Activated T-cell treated with anti-CD3 and anti-CD28 coated beads, Interleukin-2, amount 50 U/mL, for 24 hours (primary cell): Measurements from ENCODE around the gene HIBCH.

Experiments used
- DNase-seq: peaks from one replicate; pipeline ENCODE4 v3.0.0-alpha.2; 2020
- H3K27ac Mint-ChIP-seq: 2 replicates; pipeline ENCODE4 v1.8.0; 2020; ENCODE audit warnings: mild to moderate bottlenecking, mixed read lengths
- H3K27me3 Mint-ChIP-seq: 2 replicates; pipeline ENCODE4 v1.8.0; 2020; ENCODE audit warnings: mixed read lengths
- H3K36me3 Mint-ChIP-seq: 2 replicates; pipeline ENCODE4 v1.8.0; 2020; ENCODE audit warnings: low read depth, mixed read lengths
- H3K4me1 Mint-ChIP-seq: 2 replicates; pipeline ENCODE4 v1.8.0; 2020; ENCODE audit warnings: low read depth, mixed read lengths
- H3K4me3 Mint-ChIP-seq: 2 replicates; pipeline ENCODE4 v1.8.0; 2020; ENCODE audit warnings: mild to moderate bottlenecking, moderate library complexity, mixed read lengths
- H3K9me3 Mint-ChIP-seq: 2 replicates; pipeline ENCODE4 v1.8.0; 2020; ENCODE audit warnings: mixed read lengths

The HIBCH gene

DNA sequence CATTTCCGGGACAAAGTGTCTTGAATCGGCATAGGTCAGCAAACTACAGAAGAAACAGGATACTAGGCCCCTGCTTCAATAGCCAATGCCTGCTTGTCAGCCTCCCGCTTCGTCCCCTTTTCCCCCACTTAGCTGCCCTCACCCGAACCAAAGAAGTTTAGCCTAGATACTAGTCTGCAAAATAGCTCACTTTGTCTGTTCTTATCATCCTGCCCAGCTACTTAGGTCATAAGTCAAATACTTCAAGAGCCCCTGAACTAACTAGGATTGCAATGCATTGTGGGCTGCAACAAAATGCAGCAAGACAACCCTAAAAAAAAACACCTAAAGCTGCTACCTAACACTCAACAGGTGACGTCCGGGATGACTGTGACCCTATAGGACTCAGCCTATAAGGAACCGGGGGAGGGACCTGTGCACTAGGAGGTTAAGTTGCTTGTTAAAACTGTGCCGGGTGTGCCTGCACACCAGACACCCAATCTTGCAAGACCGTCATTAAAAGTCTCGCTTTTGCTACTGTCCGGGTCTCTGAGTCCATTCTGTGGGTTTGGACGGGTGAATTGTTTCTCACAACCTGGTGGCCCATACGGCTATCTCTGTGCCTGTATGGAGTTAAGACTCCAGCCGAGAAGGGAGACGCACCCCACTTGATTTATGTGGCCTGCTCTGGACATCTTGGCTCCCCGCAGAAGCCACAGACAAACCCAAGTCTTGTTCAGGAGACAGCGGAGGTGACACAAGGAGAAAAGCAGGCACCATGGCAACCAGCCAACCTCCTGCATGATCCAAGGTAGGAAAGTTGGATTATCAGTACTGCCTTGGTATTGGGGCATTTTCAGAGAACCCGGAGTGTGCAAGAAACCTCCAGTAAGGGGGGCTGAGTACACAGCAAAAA, 105.9 kb downstream of the HIBCH start:
- Mint-ChIP-seq H3K36me3 (peaks cover 41% of the 10 kb centered on the region), H3K4me1 (peaks cover 15% of the 10 kb centered on the region), H3K27ac (no peak overlapping the region), H3K4me3 (no peak overlapping the region), H3K9me3 (no peaks in the 10 kb centered on the region), H3K27me3 (no peaks in the 10 kb centered on the region)
- DNase-seq = no peak

DNA sequence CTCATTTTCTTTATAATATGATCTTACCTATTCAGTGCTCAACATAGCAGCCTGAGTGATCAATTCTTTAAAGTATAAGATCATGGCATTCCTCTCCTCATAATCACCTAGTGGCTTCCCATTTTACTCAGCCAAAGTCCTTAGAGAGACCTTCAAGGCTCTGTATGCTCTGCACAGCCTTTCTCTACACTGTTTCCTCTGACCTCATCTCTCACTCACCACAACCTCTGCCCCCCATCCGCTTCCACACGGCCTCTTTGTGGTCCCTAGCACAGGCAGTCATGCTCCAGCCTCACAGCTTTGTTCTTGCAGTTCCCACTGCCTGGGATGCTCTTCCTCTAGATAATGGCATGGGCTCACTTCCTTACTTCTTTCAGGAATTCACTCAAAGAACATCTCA, 109.2 kb downstream of the HIBCH start:
- no peak for DNase-seq
- Mint-ChIP-seq H3K4me3 (no peak overlapping the region), H3K36me3 (peaks cover 33% of the 10 kb centered on the region), H3K27me3 (no peaks in the 10 kb centered on the region), H3K9me3 (no peaks in the 10 kb centered on the region), H3K27ac (no peak overlapping the region), H3K4me1 (peaks cover 4% of the 10 kb centered on the region)

DNA sequence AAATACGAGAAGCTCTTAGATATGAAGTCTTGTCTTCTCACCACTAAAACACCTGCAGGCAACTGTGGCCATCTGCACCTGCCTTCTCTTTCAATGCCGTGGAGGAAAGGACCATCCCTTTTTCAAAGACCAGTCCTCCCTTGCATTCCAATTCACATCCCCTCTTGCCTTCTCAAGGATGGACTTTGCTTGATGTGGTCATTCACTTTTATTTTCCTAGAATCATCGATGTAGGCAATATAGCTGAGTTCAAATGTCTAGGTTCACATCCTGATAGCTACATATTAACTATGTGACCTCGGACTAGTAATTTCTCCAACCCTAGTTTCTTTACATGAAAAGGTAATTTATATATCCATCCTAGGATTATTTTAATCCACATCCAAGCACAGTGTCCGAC, 110.1 kb downstream of the HIBCH start:
- DNase-seq = no peak
- Mint-ChIP-seq H3K27ac (no peak overlapping the region), H3K36me3 (peaks cover 38% of the 10 kb centered on the region), H3K4me3 (no peak overlapping the region), H3K9me3 (no peaks in the 10 kb centered on the region), H3K27me3 (no peaks in the 10 kb centered on the region), H3K4me1 (no peaks in the 10 kb centered on the region)

DNA sequence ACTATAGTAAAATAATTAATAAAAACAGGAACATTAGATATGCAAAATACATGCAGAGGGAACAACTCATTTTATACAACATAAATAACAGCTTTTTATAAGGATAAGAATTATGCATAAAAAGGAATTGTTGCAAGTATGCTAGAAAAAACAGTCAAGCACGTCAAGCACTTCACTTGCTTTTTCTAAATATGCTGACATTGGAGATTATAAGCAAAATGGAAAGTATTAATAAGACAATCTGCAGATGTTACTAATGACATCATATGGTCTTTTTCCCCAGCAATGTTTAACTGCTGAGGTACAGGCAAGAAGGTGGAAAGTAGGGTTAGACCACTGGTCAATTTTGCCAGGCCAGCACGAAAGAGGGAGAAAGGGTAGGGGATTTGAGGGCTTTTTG, 111.7 kb downstream of the HIBCH start:
- peaks cover 39% of the 10 kb centered on the region for H3K36me3 Mint-ChIP-seq
- H3K4me3 Mint-ChIP-seq = no peak overlapping the region
- no peaks in the 10 kb centered on the region for H3K9me3 Mint-ChIP-seq
- no peak for DNase-seq
- H3K27me3 Mint-ChIP-seq = no peaks in the 10 kb centered on the region
- H3K4me1 Mint-ChIP-seq = no peaks in the 10 kb centered on the region
- no peak overlapping the region for H3K27ac Mint-ChIP-seq

DNA sequence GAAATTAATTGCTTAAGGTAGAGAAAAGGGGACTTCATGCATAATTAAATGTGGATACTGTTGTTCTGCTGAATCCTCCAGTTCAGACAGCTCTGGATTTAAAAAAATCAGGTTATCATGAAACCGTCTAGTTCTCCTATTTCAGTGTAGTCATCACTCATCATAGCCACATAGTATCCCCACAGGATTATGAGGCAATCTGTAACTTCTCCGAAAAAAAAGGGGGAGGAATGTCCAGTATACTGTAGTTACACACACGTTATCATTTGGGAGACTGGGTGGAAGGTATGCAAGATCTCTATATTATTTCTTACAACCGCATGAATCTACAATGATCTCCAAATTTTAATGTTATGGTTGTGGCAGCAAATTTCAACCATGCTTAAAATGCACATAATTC, 114.0 kb downstream of the HIBCH start:
- Mint-ChIP-seq H3K9me3 (no peaks in the 10 kb centered on the region), H3K27ac (no peak overlapping the region), H3K4me3 (no peak overlapping the region), H3K4me1 (no peaks in the 10 kb centered on the region), H3K27me3 (no peaks in the 10 kb centered on the region), H3K36me3 (peaks cover 55% of the 10 kb centered on the region)
- no peak for DNase-seq

DNA sequence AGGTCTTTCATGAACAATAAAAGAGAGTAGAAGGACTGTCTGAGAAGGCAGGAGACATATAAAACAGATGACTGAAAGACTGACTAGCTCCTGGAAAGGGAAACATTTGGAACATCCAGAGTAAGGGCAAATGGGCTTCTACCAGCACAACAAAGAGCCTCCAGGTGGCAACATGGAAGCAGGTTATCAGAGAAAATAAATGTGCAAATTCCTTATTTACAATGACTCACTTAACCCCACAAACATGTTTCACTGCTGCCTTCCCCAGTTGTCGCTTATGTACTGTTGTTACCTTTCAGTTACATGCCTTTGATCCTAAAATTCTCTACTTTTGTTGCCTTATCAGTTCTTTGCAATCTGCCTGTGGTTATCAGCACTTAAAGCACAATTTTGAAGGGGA, 117.0 kb downstream of the HIBCH start:
- no peak overlapping the region for H3K27ac Mint-ChIP-seq
- H3K36me3 Mint-ChIP-seq = peaks cover 79% of the 10 kb centered on the region
- H3K4me1 Mint-ChIP-seq = no peaks in the 10 kb centered on the region
- no peak for DNase-seq
- H3K27me3 Mint-ChIP-seq = no peaks in the 10 kb centered on the region
- no peak overlapping the region for H3K4me3 Mint-ChIP-seq
- no peaks in the 10 kb centered on the region for H3K9me3 Mint-ChIP-seq

DNA sequence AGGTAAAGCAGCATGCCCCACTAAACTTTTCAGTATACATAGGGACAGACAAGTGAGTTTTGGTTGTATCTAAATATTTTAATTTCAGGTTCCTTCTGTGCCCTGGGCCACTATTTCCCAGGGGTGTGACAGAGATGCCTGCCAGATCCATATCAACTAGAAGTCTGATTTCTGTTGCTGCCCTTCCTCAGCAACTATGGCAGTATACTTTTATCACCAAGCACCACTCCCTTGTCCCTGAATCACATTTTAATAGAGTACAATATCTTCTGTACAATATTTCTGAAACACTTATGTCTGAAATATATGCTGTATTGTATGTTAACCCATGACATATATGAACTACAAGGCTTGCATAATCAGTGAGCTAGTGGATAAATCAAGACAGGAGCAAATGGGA, 117.6 kb downstream of the HIBCH start:
- H3K4me1 Mint-ChIP-seq = no peaks in the 10 kb centered on the region
- no peaks in the 10 kb centered on the region for H3K9me3 Mint-ChIP-seq
- peaks cover 81% of the 10 kb centered on the region for H3K36me3 Mint-ChIP-seq
- no peaks in the 10 kb centered on the region for H3K27me3 Mint-ChIP-seq
- H3K27ac Mint-ChIP-seq = no peak overlapping the region
- no peak for DNase-seq
- H3K4me3 Mint-ChIP-seq = no peak overlapping the region

DNA sequence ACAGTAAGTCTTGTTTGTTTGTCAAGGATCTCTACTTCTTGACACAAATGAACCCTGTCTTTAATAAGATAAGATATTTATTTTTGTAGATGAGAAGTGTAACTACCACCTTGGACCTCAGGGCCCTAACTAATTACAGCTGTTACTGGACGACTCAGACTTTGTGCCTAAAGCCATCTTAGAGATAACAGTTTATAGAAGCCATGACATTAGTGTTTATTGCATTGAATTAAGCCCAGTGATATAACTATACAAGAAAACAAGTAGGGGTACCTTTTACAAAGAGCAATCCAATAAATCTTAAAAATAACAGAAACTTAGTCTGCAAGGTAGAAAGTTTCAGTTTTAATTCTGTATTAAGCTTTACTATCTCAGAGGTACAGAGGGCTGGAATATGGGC, 119.0 kb downstream of the HIBCH start:
- H3K4me1 Mint-ChIP-seq = no peaks in the 10 kb centered on the region
- no peaks in the 10 kb centered on the region for H3K27me3 Mint-ChIP-seq
- no peak overlapping the region for H3K27ac Mint-ChIP-seq
- no peak overlapping the region for H3K4me3 Mint-ChIP-seq
- H3K9me3 Mint-ChIP-seq = no peaks in the 10 kb centered on the region
- H3K36me3 Mint-ChIP-seq = peaks cover 82% of the 10 kb centered on the region
- DNase-seq = no peak

DNA sequence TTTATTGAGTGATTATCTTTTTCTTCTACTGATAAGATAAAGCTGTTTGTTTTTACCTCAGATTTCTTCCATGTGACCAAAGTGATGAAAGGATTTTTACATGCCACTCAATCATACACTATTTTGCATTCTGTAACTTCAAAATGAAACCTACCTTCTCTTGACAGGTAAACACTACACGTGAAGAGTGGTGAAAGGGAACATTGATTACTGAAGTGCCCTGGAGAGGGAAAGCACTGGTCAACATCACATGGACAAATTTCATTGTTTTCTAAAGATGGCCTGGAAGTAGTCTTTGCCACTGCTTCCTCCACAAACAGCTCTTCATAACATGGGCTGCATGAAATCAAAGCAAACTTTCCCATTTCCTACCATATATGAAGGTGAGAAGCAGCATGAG, 120.1 kb downstream of the HIBCH start:
- no peaks in the 10 kb centered on the region for H3K27me3 Mint-ChIP-seq
- H3K27ac Mint-ChIP-seq = no peak overlapping the region
- no peaks in the 10 kb centered on the region for H3K4me1 Mint-ChIP-seq
- H3K36me3 Mint-ChIP-seq = peaks cover 81% of the 10 kb centered on the region
- H3K4me3 Mint-ChIP-seq = no peak overlapping the region
- H3K9me3 Mint-ChIP-seq = no peaks in the 10 kb centered on the region
- DNase-seq = no peak

DNA sequence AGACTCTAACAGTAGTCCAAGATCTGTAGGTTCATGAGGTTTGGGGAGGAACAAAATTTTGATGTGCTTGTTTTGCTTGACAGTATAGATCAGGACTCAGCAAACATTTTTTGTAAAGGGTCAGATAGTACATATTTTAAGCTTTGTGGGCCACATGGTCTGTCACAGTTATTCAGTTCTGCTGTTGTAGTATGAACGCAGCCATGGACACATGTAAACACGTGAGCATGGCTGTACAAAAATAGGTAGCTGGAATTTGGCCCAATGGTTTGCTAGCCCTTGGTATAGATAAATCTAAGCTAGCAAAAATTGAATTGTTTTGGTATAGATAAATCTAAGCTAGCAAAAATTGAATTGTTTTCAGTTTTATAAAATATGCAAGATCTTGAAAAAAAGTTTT, 120.5 kb downstream of the HIBCH start:
- no peaks in the 10 kb centered on the region for H3K4me1 Mint-ChIP-seq
- H3K4me3 Mint-ChIP-seq = no peak overlapping the region
- H3K9me3 Mint-ChIP-seq = no peaks in the 10 kb centered on the region
- peaks cover 78% of the 10 kb centered on the region for H3K36me3 Mint-ChIP-seq
- no peak for DNase-seq
- no peak overlapping the region for H3K27ac Mint-ChIP-seq
- no peaks in the 10 kb centered on the region for H3K27me3 Mint-ChIP-seq

DNA sequence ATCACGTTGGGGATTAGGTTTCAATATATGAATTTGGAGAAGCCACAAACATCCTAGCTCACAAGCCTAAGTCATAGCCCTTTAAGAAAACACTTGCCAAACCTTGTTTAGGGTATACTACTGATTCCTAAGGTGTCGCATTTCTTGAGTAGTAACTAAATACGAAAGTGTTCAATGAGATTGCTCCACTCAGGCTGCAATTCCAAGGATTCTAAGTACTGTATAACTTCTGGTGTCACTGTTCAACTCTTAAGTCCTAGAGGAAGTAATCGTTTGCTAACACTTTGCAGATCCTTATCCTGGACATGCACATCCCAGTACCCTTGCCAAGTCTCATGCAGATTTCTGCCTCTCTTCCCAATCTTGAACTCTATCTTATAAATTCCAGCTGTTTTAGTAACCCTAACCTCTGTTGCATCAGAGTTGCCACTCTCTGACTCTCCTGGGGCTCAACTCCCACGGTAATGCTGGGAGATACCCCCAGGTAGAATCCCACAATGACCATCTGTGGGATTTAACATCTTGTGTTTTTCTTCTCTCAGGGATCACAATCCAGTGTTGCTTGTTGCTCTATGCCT, 122.4 kb downstream of the HIBCH start:
- no peak overlapping the region for H3K27ac Mint-ChIP-seq

DNA sequence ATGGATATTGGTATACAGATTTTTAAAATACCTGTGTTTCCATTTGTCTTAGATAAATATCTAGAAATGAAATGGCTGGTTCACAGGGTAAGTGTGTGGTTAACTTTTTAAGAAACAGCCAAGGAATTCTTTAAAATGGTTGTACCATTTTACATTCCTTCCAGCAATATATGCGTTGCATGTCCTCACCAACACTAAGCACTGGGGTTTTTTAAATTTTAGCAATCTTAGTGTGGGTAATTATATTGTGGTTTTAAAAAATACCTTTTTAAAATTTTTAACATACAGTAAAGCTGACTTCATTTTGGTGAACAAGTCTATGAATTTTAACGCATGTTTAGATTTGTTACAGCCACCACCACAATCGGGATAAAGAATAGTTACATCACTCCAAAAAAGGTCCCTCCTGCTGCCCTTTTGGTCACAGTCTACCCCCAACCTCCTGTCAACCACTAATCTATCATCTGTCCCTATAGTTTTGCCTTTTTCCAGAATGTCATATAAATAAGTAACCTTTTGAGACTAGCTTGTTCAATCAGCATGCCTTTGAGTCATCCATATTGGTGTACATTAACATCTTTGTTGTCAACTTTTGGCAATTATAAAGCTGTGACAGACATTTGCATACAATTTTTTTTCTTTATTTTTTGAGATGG, 129.0 kb downstream of the HIBCH start:
- Mint-ChIP-seq H3K27me3 (no peaks in the 10 kb centered on the region), H3K4me3 (no peak overlapping the region), H3K27ac (no peak overlapping the region), H3K36me3 (peaks cover 9% of the 10 kb centered on the region), H3K4me1 (no peaks in the 10 kb centered on the region), H3K9me3 (no peaks in the 10 kb centered on the region)
- no peak for DNase-seq

More for the DNA sequence above, 122.4 kb downstream of the HIBCH start:
- DNase-seq = no peak
- Mint-ChIP-seq H3K9me3 (no peaks in the 10 kb centered on the region), H3K4me3 (no peak overlapping the region), H3K4me1 (no peaks in the 10 kb centered on the region), H3K36me3 (peaks cover 62% of the 10 kb centered on the region), H3K27me3 (no peaks in the 10 kb centered on the region)

DNA sequence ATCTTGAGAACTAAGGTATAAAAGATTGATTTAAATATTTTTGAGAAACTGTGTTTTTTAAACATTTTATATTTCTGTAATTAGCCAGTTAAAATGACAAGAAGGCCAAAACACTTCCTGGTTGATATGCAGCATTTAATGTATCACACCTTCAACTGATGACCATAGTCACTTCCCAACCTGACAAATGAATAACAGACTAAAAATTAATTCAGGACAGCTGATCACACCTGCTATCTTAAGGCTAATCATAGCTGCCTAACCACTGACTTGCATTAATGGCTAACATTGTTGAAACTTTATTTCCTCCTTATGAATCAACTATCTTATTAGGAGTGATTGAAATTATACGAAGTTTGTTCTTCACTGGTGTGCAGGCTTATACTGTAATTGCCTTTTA, 131.3 kb downstream of the HIBCH start:
- Mint-ChIP-seq H3K36me3 (no peaks in the 10 kb centered on the region), H3K27ac (no peak overlapping the region), H3K27me3 (no peaks in the 10 kb centered on the region), H3K4me3 (no peak overlapping the region), H3K4me1 (no peaks in the 10 kb centered on the region), H3K9me3 (no peaks in the 10 kb centered on the region)
- no peak for DNase-seq

DNA sequence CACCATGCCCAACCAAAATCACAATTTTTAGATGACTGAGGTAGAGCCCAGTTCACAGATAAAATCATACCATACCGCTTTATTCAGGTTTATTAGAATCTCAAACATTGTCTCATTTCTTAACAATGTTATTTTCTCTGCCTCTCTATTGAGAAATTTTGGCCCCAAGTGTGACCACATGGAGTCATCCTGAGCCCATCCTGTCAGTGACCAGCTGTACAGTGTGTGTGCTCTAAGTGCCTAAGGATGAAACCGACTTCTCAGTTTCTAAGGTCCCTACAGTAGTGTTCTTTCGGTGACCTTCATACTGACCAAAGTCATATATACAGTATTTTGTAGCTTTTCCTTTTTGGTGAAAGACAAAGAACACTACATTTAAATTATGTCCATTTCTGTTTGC, 133.4 kb downstream of the HIBCH start:
- Mint-ChIP-seq H3K4me3 (no peak overlapping the region), H3K9me3 (no peaks in the 10 kb centered on the region), H3K4me1 (peaks cover 1% of the 10 kb centered on the region), H3K27me3 (peaks cover 8% of the 10 kb centered on the region), H3K27ac (no peak overlapping the region), H3K36me3 (no peaks in the 10 kb centered on the region)
- DNase-seq = no peak

DNA sequence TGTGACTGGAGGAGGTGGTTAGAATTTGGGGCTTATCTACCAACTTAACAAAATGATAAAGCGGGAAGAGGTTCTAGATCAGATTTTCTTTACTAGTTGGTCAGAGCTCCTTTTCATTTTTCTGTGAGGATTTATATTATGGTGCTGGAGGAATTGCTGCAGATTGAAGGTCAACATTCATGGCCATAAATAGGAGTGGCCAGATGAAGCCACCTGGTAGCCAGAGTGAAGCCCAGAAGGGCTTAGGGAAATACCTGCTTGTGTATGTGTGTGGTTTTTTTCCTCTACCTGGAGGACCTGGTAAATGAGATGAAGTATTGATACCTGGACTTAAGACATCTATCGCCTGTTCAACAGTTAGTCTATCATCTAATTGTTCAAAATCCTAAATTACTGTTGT, 134.2 kb downstream of the HIBCH start:
- Mint-ChIP-seq H3K4me3 (no peak overlapping the region), H3K36me3 (no peaks in the 10 kb centered on the region), H3K4me1 (peaks cover 4% of the 10 kb centered on the region), H3K27ac (no peak overlapping the region), H3K27me3 (peaks cover 12% of the 10 kb centered on the region), H3K9me3 (no peaks in the 10 kb centered on the region)
- no peak for DNase-seq
